GM18858 (cell line): ENCODE data around the gene USP33.
"Not testable (repeated sequence)": the region's sequence is repeated elsewhere in the genome, so short reads cannot be mapped to it uniquely, and the experiment has no call there.

Source experiments
- ATAC-seq: cut with Tn5 transposase; IDR thresholded peaks from one replicate; pipeline ENCODE4 v1.9.1; 2021; ENCODE audit not compliant: unreplicated experiment

Gene USP33

GRCh38 chr1:77741316-77741715 is 18.3 kb downstream of the USP33 start:
- no peak for ATAC-seq

- no peak for ATAC-seq
These were observed 20.4 kb downstream of the USP33 start for GRCh38 chr1:77739235-77739634.

- ATAC-seq: no peak
These were observed 27.6 kb downstream of the USP33 start for GRCh38 chr1:77732090-77732489.

GRCh38 chr1:77725706-77726105 is 33.9 kb downstream of the USP33 start:
- no peak for ATAC-seq

- no peak for ATAC-seq
These were observed 41.5 kb downstream of the USP33 start for GRCh38 chr1:77718181-77718580.

- ATAC-seq: no peak
These were observed 43.6 kb downstream of the USP33 start for GRCh38 chr1:77716065-77716464.

- no peak for ATAC-seq
These were observed 49.9 kb downstream of the USP33 start for GRCh38 chr1:77709727-77710126.

GRCh38 chr1:77706321-77706720 is 53.3 kb downstream of the USP33 start:
- ATAC-seq: no peak

- no peak for ATAC-seq
These were observed 54.9 kb downstream of the USP33 start for GRCh38 chr1:77704736-77705135.

GRCh38 chr1:77699673-77700072 is 60.0 kb downstream of the USP33 start:
- ATAC-seq: not testable (repeated sequence)

- no peak for ATAC-seq
These were observed 62.2 kb downstream of the USP33 start for GRCh38 chr1:77697441-77697840.

GRCh38 chr1:77688939-77689338 is 70.7 kb downstream of the USP33 start:
- no peak for ATAC-seq

- no peak for ATAC-seq
These were observed 72.1 kb downstream of the USP33 start for GRCh38 chr1:77687519-77687906.

- no peak for ATAC-seq
These were observed 72.7 kb downstream of the USP33 start for GRCh38 chr1:77686796-77687518.

- ATAC-seq: peak; percentile 63
These were observed 76.2 kb downstream of the USP33 start for GRCh38 chr1:77683160-77684148.

- peak; percentile 69 for ATAC-seq
These were observed 77.0 kb downstream of the USP33 start, which contains the start of gene ZZZ3 for GRCh38 chr1:77682460-77683159. ZZZ3 (minus strand) TSS chr1:77682658; CDS start chr1:77633354, 49,304 bp downstream.

GRCh38 chr1:77680173-77680572 is 79.5 kb downstream of the USP33 start:
- no peak for ATAC-seq

- no peak for ATAC-seq
These were observed 80.7 kb downstream of the USP33 start for GRCh38 chr1:77678660-77679610.

- not testable (repeated sequence) for ATAC-seq
These were observed 84.8 kb downstream of the USP33 start for GRCh38 chr1:77674807-77675206.

- no peak for ATAC-seq
These were observed 85.8 kb downstream of the USP33 start for GRCh38 chr1:77673716-77674355.
